Kidney (tissue), 14 donors: ENCODE measurements around the gene EPHB1. TPM values are rescaled to one million over a fixed set of nuclear protein-coding genes. Genes with fewer than 3 reads are reported as not detected.
A peak's percentile ranks its signal among the peaks of the same experiment; 100 is the strongest.

Source experiments
- DNase-seq, 5 donors: peaks; one replicate each; pipeline ENCODE4 v3.0.0-alpha.2; 2013 to 2020
- FAIRE-seq: peaks from 2 replicates; lab custom pipeline; 2012; peaks lifted over from hg19 to GRCh38; lab: Jason Lieb, UNC
- H3K27ac ChIP-seq, 2 donors: one replicate each; pipeline ENCODE4 v1.7.0; 2013; ENCODE audit warnings: low read depth in 2 of 2, low read length in 2 of 2, inconsistent platforms in 1 of 2
- H3K27me3 ChIP-seq: one replicate; pipeline ENCODE4 v1.7.1; 2013; ENCODE audit warnings: low read length, inconsistent platforms; ENCODE audit not compliant: control insufficient read depth, insufficient read depth
- H3K36me3 ChIP-seq, 3 donors: one replicate each; pipeline versions ENCODE4 v1.7.0 to v1.7.1; 2013; ENCODE audit warnings: low read length in 3 of 3, control low read depth in 1 of 3, inconsistent platforms in 1 of 3; ENCODE audit not compliant: insufficient read depth in 3 of 3, control insufficient read depth in 2 of 3
- H3K4me1 ChIP-seq, 3 donors: one replicate each; pipeline versions ENCODE4 v1.7.0 to v1.7.1; 2013; ENCODE audit warnings: low read length in 3 of 3, inconsistent platforms in 1 of 3, low read depth in 1 of 3; ENCODE audit not compliant: control insufficient read depth in 2 of 3, insufficient read depth in 2 of 3
- H3K4me3 ChIP-seq, 3 donors: one replicate each; pipeline versions ENCODE4 v1.7.0 to v1.8.1; 2013; ENCODE audit warnings: low read length in 3 of 3, control low read depth in 1 of 3, inconsistent platforms in 1 of 3
- H3K9ac ChIP-seq, 3 donors: one replicate each; pipeline versions ENCODE4 v1.7.0 to v1.7.1; 2013; ENCODE audit warnings: low read length in 3 of 3, control low read depth in 1 of 3, inconsistent platforms in 1 of 3
- H3K9me3 ChIP-seq, 3 donors: one replicate each; pipeline versions ENCODE4 v1.7.0 to v1.7.1; 2013; ENCODE audit warnings: low read length in 3 of 3, control low read depth in 1 of 3, inconsistent platforms in 1 of 3; ENCODE audit not compliant: control insufficient read depth in 2 of 3, insufficient read depth in 1 of 3
- intact Hi-C: fragments of 100-400 bp; cut with DNase I; formaldehyde crosslinking; loops from one replicate; pipeline ENCODE4 v1.11.1; 2022
- polyA plus RNA-seq: library from polyadenylated mRNA; stranded (reverse); fragments of 350-450 nt; fragmentation: Illumina TruSeq; extraction: RNeasy Lipid Tissue Mini Kit (QIAGEN cat#74804); gene quantifications from one replicate; pipeline ENCODE4 v1.2.3, GENCODE V29; 2014; ENCODE audit warnings: low read depth, low replicate concordance; ENCODE audit not compliant: insufficient read depth
- total RNA-seq: library from RNA; stranded (reverse); fragmentation: NEBNext Ultra II Directional; extraction: Animal tissue kit (Norgen Biotek cat#: 25700); gene quantifications from one replicate; pipeline ENCODE4 v1.2.1, GENCODE V29; 2021
- TF ChIP-seq, protein P1 (sequence below): IDR thresholded peaks from 3 replicates; pipeline ENCODE4 v1.5.1; 2012; ENCODE audit warnings: mild to moderate bottlenecking, moderate library complexity, borderline replicate concordance; ENCODE audit not compliant: insufficient read depth; ENCODE audit errors: extremely low read depth
- donor health status: control.
- donor health status: control.
- donor health status: control.
- donor health status: control.
- donor health status: control.
- donor health status: DM: yes; HTN: yes; CAD: no.
- donor health status: Normal renal cell carcinoma (clear cell type).

EPHB1 gene
- total and polyA plus RNA-seq, 2 donors from 2014 or later = 0.39 to 3.2 TPM

DNA sequence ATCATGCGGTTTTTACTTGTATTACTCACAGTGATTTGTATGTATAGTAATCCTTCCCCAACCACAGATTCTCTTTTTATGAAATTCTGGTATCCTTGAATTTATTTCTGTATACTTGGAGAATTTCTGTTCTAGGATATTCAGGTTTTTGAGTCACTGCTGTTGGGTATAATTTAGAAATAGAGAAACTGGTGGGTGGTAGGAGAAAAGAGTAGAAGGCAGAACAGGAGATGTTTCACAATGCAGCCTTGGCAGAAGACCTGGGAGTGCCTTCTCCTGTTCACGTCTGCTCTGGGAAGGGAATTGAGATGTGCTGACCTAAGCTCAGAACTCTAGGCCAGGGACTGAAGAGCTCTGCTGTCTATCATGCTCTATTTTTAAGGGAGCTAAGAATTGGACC, 193.6 kb downstream of the EPHB1 start:
- Histone ChIP-seq H3K27ac (no peak overlapping the region), H3K4me3 (no peak overlapping the region), H3K4me1 (no peaks in the 10 kb centered on the region), H3K27me3 (no peaks in the 10 kb centered on the region), H3K9ac (no peak overlapping the region), H3K9me3 (no peaks in the 10 kb centered on the region), H3K36me3 (no peaks in the 10 kb centered on the region)
- TF ChIP-seq, protein P1, sequence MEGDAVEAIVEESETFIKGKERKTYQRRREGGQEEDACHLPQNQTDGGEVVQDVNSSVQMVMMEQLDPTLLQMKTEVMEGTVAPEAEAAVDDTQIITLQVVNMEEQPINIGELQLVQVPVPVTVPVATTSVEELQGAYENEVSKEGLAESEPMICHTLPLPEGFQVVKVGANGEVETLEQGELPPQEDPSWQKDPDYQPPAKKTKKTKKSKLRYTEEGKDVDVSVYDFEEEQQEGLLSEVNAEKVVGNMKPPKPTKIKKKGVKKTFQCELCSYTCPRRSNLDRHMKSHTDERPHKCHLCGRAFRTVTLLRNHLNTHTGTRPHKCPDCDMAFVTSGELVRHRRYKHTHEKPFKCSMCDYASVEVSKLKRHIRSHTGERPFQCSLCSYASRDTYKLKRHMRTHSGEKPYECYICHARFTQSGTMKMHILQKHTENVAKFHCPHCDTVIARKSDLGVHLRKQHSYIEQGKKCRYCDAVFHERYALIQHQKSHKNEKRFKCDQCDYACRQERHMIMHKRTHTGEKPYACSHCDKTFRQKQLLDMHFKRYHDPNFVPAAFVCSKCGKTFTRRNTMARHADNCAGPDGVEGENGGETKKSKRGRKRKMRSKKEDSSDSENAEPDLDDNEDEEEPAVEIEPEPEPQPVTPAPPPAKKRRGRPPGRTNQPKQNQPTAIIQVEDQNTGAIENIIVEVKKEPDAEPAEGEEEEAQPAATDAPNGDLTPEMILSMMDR = no peak
- no peak for FAIRE-seq
- intact Hi-C loops = no loop called here
- DNase-seq = no peak

DNA sequence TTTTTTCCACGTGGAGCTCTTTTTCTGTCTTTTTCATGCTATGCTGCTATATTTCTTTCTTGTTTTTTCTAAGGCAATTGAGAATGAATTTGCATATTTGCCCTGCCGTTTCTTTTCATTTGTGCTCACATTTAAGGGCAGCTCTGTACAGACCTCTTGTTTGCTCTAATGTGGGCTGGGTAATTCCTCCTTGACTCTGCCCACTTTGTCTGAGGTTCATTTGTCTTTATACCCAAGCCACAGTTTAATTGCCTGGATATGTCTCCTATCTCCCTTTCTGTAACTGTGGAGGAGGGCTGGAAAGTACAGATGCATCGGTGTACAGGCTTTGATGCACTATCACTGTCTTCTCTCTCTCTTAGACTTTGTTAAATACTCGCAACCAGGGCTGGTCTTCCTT, 195.9 kb downstream of the EPHB1 start:
- intact Hi-C loops = no loop called here
- TF ChIP-seq, protein P1 = no peak
- Histone ChIP-seq H3K27ac (no peak overlapping the region), H3K9me3 (no peaks in the 10 kb centered on the region), H3K9ac (no peak overlapping the region), H3K4me1 (no peaks in the 10 kb centered on the region), H3K36me3 (no peaks in the 10 kb centered on the region), H3K27me3 (no peaks in the 10 kb centered on the region), H3K4me3 (no peak overlapping the region)
- FAIRE-seq (no peak), DNase-seq (peak in 1 of 5 donors; percentile 10)

DNA sequence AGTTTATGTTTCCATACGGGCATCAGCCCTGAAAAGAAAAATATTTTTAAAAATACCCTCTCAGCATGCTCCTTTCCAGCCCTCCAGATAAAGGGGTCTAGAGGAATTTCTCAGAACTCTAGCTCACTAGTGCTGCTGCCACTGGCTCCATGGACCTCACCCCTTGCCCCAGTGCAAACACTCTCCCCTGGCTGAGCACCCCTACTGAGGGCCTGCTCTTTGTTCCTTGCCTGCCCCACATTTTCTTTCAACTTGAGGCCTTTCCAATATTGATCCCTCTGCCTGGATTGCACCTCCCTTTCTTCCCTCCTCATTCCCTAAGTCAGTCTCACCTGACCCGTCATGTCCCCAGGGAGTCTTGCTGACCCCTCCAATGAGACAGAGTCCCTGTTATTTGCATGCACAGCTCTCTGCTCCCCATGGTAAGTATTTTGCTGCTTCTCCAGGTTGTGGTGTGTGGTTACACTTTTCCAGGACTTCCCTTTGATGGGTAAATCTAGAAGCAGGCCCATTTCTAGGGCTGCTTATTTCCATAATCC, 196.5 kb downstream of the EPHB1 start:
- no peaks in the 10 kb centered on the region for H3K4me1 ChIP-seq
- intact Hi-C loops = no loop called here
- no peaks in the 10 kb centered on the region for H3K27me3 ChIP-seq
- no peaks in the 10 kb centered on the region for H3K9me3 ChIP-seq
- no peak overlapping the region for H3K27ac ChIP-seq
- DNase-seq (no peak), FAIRE-seq (no peak)
- H3K36me3 ChIP-seq = no peaks in the 10 kb centered on the region
- TF ChIP-seq, protein P1 = no peak
- H3K9ac ChIP-seq = no peak overlapping the region
- H3K4me3 ChIP-seq = no peak overlapping the region

DNA sequence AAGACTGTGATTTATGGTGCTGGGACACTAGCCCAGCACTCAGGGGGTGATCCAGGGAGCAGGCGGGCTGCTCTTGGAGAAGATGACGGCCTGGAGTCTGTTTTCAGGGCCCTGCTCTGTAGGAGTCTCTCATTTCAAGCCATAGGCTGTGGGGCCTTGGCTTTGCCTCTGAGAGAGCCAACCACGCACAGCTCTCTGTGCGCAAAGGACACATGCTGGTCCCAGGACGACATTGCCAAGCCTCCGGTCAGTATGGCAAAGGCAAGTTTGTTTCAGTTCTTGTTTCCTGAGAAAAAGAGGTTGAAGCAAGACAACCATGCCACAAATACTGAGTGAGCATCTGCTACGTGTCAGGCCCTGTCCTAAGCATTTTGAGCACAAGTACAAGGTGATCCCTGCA, 197.1 kb downstream of the EPHB1 start:
- Histone ChIP-seq H3K27ac (no peak overlapping the region), H3K4me1 (no peaks in the 10 kb centered on the region), H3K27me3 (no peaks in the 10 kb centered on the region), H3K9me3 (no peaks in the 10 kb centered on the region), H3K36me3 (no peaks in the 10 kb centered on the region), H3K4me3 (no peak overlapping the region), H3K9ac (no peak overlapping the region)
- no peak for FAIRE-seq
- TF ChIP-seq, protein P1 = no peak
- no peak for DNase-seq
- intact Hi-C loops = no loop called here
